Endothelial cell of umbilical vein (primary cell): ENCODE results near the gene GTF2A2.

Experiments
- EZH2 ChIP-seq: IDR thresholded peaks from 2 replicates; pipeline ENCODE4 v1.6.1; 2012; ENCODE audit warnings: borderline replicate concordance, low read depth, mild to moderate bottlenecking, moderate library complexity, low read length, inconsistent platforms; ENCODE audit not compliant: severe bottlenecking
- GATA2 ChIP-seq: IDR thresholded peaks from 2 replicates; pipeline ENCODE4 v1.7.0; 2011; ENCODE audit warnings: low read depth, mild to moderate bottlenecking, moderate library complexity, mixed read lengths, low read length; ENCODE audit not compliant: insufficient read length, insufficient read depth
- JUN ChIP-seq: IDR thresholded peaks from 2 replicates; pipeline ENCODE4 v1.6.1; 2011; ENCODE audit warnings: borderline replicate concordance, low read depth; ENCODE audit not compliant: insufficient read length, insufficient read depth
- MYC ChIP-seq: IDR thresholded peaks from one replicate; pipeline ENCODE4 v1.6.1; 2011; ENCODE audit warnings: mild to moderate bottlenecking, low read depth, low read length
- POLR2A ChIP-seq: IDR thresholded peaks from 2 replicates; pipeline ENCODE4 v1.6.1; 2012; ENCODE audit warnings: low read depth, mild to moderate bottlenecking, control low read depth, low read length
- POLR2AphosphoS5 ChIP-seq: IDR thresholded peaks from 2 replicates; pipeline ENCODE4 v1.6.1; 2012; ENCODE audit warnings: low read depth, mild to moderate bottlenecking, control low read depth, low read length, moderate library complexity; ENCODE audit not compliant: insufficient read depth
- TF ChIP-seq, protein P1 (sequence below), 2 donors: IDR thresholded peaks; 1 replicate in 1 of 2; 2 replicates in 1 of 2; pipeline ENCODE4 v1.5.1; 2011; ENCODE audit warnings: low read length in 2 of 2, mild to moderate bottlenecking in 2 of 2, moderate library complexity in 2 of 2, control low read depth in 1 of 2, inconsistent platforms in 1 of 2, low read depth in 1 of 2; ENCODE audit not compliant: insufficient read depth in 1 of 2; ENCODE audit errors: extremely low read depth in 1 of 2

DNA sequence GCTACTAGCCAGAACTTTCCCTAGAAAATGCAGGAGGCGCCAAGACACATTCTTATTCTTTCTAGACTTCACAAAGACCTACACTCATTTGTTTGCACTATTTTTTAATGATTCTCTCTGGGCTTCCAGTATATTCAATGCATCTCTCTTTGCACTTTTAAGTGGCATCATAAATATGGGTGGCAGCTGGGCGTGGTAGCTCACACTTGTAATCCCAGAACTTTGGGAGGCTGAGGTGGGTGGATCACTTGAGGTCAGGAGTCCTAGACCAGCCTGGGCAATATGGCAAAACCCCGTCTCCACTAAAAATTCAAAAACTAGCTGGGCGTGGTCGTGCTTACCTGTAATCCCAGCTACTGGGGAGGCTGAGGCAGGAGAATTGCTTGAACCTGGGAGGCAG is 51.3 kb downstream of the GTF2A2 start:
- TF ChIP-seq POLR2A: no peak
- TF ChIP-seq, protein P1, sequence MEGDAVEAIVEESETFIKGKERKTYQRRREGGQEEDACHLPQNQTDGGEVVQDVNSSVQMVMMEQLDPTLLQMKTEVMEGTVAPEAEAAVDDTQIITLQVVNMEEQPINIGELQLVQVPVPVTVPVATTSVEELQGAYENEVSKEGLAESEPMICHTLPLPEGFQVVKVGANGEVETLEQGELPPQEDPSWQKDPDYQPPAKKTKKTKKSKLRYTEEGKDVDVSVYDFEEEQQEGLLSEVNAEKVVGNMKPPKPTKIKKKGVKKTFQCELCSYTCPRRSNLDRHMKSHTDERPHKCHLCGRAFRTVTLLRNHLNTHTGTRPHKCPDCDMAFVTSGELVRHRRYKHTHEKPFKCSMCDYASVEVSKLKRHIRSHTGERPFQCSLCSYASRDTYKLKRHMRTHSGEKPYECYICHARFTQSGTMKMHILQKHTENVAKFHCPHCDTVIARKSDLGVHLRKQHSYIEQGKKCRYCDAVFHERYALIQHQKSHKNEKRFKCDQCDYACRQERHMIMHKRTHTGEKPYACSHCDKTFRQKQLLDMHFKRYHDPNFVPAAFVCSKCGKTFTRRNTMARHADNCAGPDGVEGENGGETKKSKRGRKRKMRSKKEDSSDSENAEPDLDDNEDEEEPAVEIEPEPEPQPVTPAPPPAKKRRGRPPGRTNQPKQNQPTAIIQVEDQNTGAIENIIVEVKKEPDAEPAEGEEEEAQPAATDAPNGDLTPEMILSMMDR (IDR thresholded peaks at IDR 0.05; ENCODE audit: extremely low read depth in 1 of 2, insufficient read depth in 1 of 2, low read depth in 1 of 2, low read length in 2 of 2): no peak
- TF ChIP-seq EZH2: no peak
- no peak for TF ChIP-seq JUN
- TF ChIP-seq MYC: no peak
- TF ChIP-seq POLR2AphosphoS5: no peak
- TF ChIP-seq GATA2: no peak
